Stimulated activated CD8-positive, alpha-beta memory T cell treated with anti-CD3 and anti-CD28 coated beads, Interleukin-7, amount 100 ng/mL, for 48 hours (primary cell): ENCODE results near the gene BCAS4.
"Not testable (repeated sequence)": the region's sequence is repeated elsewhere in the genome, so short reads cannot be mapped to it uniquely, and the experiment has no call there.

ENCODE experiments used
- DNase-seq, 2 donors: peaks; one replicate each; pipeline ENCODE4 v3.0.0-alpha.2; 2020; ENCODE audit warnings: low read depth in 1 of 2; ENCODE audit errors: extremely low read depth in 1 of 2

BCAS4 gene

GRCh38 chr20:50794846-50795634 is at the start of gene BCAS4:
Gene BCAS4, plus strand, starts transcription at chr20:50795061. Its CDS starts 23 bp downstream, at chr20:50795084.
- DNase-seq, result peak; percentile 59 to 76

- DNase-seq, result no peak
Observed at GRCh38 chr20:50745634-50746137, 49.2 kb upstream of the BCAS4 start.

- DNase-seq, result no peak
Observed at GRCh38 chr20:50746138-50746940, 48.5 kb upstream of the BCAS4 start.

GRCh38 chr20:50747275-50747674 is 47.6 kb upstream of the BCAS4 start:
- no peak for DNase-seq

GRCh38 chr20:50750145-50750671 is 44.7 kb upstream of the BCAS4 start:
- DNase-seq, result no peak

GRCh38 chr20:50753152-50753551 is 41.7 kb upstream of the BCAS4 start:
- DNase-seq, result no peak

GRCh38 chr20:50754420-50754819 is 40.4 kb upstream of the BCAS4 start:
- no peak for DNase-seq

GRCh38 chr20:50756447-50756846 is 38.4 kb upstream of the BCAS4 start:
- no peak for DNase-seq

GRCh38 chr20:50758469-50758868 is 36.4 kb upstream of the BCAS4 start:
- DNase-seq, result no peak

GRCh38 chr20:50758992-50759391 is 35.9 kb upstream of the BCAS4 start:
- no peak for DNase-seq

- no peak for DNase-seq
Observed at GRCh38 chr20:50759678-50760077, 35.2 kb upstream of the BCAS4 start.

GRCh38 chr20:50762045-50762422 is 32.8 kb upstream of the BCAS4 start:
- DNase-seq, result no peak

GRCh38 chr20:50762435-50763220 is 32.2 kb upstream of the BCAS4 start:
- no peak for DNase-seq

- not testable (repeated sequence) for DNase-seq
Observed at GRCh38 chr20:50763550-50764458, 31.1 kb upstream of the BCAS4 start.

- not testable (repeated sequence) for DNase-seq
Observed at GRCh38 chr20:50765251-50765650, 29.6 kb upstream of the BCAS4 start.

- no peak for DNase-seq
Observed at GRCh38 chr20:50765674-50766073, 29.2 kb upstream of the BCAS4 start.

DNA sequence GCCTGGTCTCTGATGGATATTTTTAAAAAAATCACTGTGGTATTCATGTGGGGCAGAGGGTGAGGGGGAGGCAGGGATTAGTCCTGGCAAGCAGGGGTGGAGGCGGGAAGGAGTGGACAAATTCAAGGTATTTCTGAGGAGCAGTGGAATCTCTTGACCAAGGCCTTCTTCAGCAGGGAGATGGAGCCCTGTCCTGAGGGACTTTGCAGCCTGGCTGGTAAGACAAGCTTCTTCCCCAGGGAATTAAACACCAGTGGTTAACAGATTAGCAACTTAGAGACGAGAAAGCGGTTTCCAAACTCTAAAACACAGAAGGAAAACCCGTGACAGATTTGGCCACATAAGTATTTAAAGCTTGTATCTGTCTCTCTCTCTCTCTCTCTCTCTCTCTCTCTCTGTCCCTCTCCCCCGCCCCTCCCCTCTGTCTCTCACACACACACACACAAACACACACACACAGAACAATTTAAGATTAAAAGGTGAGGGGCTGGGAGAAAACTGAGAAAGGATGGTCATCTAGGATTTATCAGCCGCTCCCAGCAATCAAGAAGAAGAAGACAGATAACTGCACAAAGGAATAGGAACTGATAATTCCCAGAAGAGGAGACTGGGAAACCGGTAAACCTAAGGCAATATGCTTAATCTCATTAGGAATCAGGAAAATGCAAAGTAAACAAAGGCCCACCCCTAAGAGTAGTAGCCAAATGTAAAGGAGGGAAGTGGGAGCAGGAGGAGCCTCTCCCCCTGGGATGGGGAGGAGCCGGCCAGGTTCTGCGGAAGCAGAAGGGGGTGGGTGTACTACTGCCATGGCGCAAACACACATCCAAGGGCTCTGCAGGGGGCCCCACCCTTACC is 27.7 kb upstream of the BCAS4 start:
- not testable (repeated sequence) for DNase-seq

DNA sequence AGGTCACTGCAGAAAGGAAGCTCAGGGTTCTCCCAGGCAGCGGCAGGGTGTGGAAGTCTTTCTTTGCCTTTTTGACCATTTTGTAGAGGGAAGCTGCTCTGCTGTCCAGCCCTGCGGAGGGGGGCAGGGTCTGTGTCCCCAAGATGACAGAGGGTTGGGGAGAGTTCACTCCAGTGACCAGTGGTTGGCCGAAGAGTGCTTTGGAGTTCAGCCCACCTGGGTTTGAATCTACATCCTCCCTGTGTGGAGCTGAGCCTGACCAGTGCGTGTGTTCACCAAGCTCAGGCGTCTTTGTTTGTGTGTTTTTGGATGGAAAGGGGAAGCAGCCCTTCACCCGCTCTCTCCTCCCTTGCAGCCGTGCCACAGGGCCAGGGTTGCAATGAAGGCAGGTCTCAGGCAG is 25.9 kb upstream of the BCAS4 start:
- not testable (repeated sequence) for DNase-seq

DNA sequence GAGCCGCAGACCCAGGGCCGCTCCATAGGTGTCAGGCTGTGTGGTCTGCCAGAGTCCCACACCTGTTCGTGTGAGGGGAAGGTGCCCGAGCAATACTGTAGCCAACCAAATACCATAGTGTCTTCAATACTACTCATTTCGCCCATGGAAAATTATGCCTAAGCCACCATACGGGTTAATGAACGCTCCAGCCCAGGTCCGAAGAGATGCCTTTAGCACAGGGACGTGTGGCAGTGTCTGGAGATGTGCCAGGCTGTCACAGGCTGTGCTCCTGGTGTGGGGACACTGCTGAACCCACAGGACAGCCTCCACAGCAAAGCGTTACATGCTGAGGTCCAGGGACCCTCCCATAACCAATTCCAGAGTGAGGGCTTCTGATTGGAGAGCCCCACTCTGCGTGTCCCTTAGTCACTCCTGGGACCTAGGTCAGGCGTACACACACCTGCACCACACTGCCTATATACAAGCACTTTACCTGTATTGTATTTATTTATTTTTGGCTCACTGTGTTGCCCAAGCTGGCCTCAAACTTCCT is 25.2 kb upstream of the BCAS4 start:
- DNase-seq, result not testable (repeated sequence)
